ENCODE measurements around the gene PLCB3. TPM values are rescaled to one million over a fixed set of nuclear protein-coding genes. Genes with fewer than 3 reads are reported as not detected.

Gene PLCB3
- total and polyA plus RNA-seq, 12 donors, result 5.0 to 89.5 (median 41.2) TPM

DNA sequence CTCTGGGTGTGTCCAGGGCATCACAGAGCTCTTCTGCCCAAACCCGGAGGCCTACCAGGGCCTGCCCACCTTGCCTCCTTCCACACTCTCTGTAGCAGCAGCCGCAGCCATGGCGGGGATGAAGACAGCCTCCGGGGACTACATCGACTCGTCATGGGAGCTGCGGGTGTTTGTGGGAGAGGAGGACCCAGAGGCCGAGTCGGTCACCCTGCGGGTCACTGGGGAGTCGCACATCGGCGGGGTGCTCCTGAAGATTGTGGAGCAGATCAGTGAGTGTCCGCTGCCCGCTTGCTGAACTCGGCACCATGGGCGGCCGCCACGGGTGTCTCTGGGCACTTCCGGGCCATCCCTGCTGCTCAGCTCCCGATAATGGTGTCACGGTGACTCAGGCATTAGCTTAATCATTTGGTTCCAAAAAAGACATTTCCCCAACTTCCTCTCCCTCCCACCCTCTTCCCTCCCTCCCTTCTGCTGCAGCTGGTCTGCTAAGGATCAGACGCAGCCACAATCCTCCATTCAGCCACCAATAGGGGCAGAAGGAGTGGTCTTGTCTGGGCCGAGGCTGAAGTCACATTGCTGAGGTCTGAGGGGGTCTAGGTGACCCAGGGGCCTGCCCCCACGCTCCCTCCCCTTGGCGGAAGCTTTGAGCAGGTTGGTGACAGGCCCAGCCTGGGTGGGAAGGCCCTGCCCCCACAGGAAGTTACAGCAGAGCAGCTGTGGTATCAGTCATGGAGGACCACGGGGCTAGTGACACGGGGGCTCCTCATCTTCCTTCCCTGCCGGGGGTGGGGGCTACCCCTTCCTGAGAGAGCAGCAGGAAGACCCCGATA lies 43.9 kb upstream of the PLCB3 start:
- intact Hi-C loops (cut with DNase I), result loop anchor here in 1 of 2 donors (5.0 kb wide), 1 partner anchor 90 kb away; no protein-coding TSS in a partner anchor
- H3K4me1 ChIP-seq (replicated peaks in 1 of 2), result peaks cover 8 to 24% of the 10 kb centered on the region in 2 donors
- peak overlapping the region in 4 of 5 donors; percentile 67 to 88 (median 80) for H3K27ac ChIP-seq
- H3K36me3 ChIP-seq (replicated peaks in 1 of 2), result peaks cover 0 to 18% of the 10 kb centered on the region in 2 donors
- peak in 6 of 7 donors; percentile 61 to 81 (median 64) for DNase-seq
- no peaks in the 10 kb centered on the region for H3K27me3 ChIP-seq
- no peaks in the 10 kb centered on the region for H3K9me3 ChIP-seq (replicated peaks in 1 of 3)
- 23 to 47% (median 40%) methylated on average over 8 to 30 of the region's 30 CpGs for WGBS, 4 donors
- H3K4me3 ChIP-seq, result peak overlapping the region in 1 of 4 donors; percentile 48
- peak in 1 of 6 experiments; percentile 8 for TF ChIP-seq CTCF (IDR thresholded peaks at IDR 0.05)
- TF ChIP-seq POLR2A (IDR thresholded peaks at IDR 0.05), result peak in 1 of 2 donors; percentile 28

DNA sequence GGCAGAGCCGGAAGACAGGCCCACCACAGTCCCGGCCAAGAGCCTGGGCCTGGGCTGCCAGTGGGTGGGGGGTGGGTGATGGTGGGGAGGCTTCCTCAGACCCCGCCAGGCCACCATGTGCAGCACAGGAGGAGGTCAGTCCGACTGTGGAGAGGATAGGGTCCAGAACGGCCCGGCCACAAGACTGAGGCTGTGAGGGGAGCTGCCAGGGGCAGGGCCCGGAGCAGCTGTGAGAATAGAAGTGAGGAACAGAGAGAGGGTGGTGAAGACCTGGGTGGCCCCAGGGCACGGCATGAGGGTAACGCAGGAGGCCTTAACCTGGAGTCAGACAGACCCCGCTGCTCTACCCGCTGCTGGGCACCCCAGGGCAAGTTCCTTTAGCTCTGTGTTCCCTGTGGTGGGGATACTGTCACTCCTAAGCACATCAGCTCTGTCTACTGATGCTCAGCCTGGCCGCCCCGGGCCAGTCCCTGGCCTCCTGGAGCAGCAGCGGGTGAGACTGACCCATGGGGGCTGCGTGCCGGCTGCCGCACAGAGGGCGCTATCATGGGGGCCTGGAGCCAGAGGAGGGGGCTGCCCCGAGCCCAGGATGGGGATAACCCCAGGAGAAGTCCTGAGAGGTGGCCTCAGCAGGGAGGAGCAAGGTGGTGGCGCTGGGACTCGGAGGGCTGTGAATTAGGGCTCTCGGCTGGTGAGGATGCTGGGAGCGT lies 43.1 kb upstream of the PLCB3 start:
- Histone ChIP-seq H3K27me3 (no peaks in the 10 kb centered on the region), H3K4me1 (replicated peaks in 1 of 2) (peaks cover 8 to 24% of the 10 kb centered on the region in 2 donors), H3K9me3 (replicated peaks in 1 of 3) (no peaks in the 10 kb centered on the region), H3K36me3 (replicated peaks in 1 of 2) (peaks cover 0 to 10% of the 10 kb centered on the region in 2 donors), H3K4me3 (peak overlapping the region in 1 of 4 donors; percentile 48), H3K27ac (peak overlapping the region in 4 of 5 donors; percentile 67 to 88 (median 80))
- TF ChIP-seq POLR2A (IDR thresholded peaks at IDR 0.05) (no peak), CTCF (IDR thresholded peaks at IDR 0.05) (no peak)
- WGBS, 4 donors, result 74 to 86% (median 79%) methylated on average over 15 to 23 of the region's 23 CpGs
- intact Hi-C loops (cut with DNase I), result loop anchor here in 1 of 2 donors (5.0 kb wide), 1 partner anchor 89 kb away; no protein-coding TSS in a partner anchor
- DNase-seq, result peak in 1 of 7 donors; percentile 12

DNA sequence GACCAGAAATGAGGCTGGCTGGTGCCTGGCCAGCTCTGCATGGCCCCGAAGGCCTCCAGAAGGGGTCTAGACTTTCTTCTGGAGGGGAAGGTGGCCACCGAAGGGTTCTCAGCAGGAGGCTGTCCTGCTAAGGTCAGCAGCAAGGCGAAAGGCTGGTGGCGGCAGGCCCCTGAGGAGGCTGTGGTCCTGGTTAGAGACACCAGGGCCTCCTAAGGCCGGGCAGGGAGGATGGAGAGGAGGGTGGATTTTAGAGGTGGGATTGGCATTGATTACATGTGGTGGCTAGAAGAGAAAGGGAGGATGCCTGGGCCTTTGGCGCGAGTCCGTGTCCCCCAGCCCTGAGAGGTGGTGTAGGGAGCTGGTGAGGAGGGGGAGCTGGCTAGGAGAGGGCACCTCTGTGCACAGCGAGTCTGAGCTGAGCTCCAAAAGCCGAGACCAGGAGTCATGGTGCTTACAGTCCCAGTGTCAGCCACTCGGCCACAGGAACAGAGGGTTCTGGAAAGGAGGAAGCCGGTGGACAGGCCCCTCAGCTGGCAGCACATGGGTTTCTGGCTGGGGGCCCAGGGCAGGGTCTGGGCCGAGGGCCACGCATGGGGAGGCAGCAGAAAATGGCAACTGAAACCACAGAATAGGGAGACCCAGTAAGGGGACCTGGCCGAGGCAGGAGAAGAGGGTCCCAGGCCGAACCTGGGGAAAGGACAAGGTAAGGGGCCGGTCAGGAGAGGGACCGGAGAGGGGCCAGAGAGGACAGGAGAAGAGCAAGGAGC lies 42.4 kb upstream of the PLCB3 start:
- TF ChIP-seq POLR2A (IDR thresholded peaks at IDR 0.05) (no peak), CTCF (IDR thresholded peaks at IDR 0.05) (no peak)
- Histone ChIP-seq H3K9me3 (replicated peaks in 1 of 3) (no peaks in the 10 kb centered on the region), H3K27me3 (no peaks in the 10 kb centered on the region), H3K27ac (peak overlapping the region in 2 of 5 donors; percentile 82 to 88), H3K4me1 (replicated peaks in 1 of 2) (peaks cover 8 to 24% of the 10 kb centered on the region in 2 donors), H3K4me3 (no peak overlapping the region), H3K36me3 (replicated peaks in 1 of 2) (peaks cover 0 to 3% of the 10 kb centered on the region in 2 donors)
- peak in 1 of 7 donors; percentile 12 for DNase-seq
- 81 to 87% (median 83%) methylated on average over 16 to 18 of the region's 18 CpGs for WGBS, 4 donors
- intact Hi-C loops (cut with DNase I), result loop anchor here in 1 of 2 donors (5.0 kb wide), 1 partner anchor 88 kb away; no protein-coding TSS in a partner anchor
